Keratinocyte (primary cell): ENCODE results near the gene TMEM52. TPM values are rescaled to one million over a fixed set of nuclear protein-coding genes. Genes with fewer than 3 reads are reported as not detected.

ENCODE experiments used
- DNase-seq: peaks from one replicate; pipeline ENCODE4 v3.0.0-alpha.2; 2011; ENCODE audit warnings: low read depth, missing footprints, low spot score
- FAIRE-seq: peaks from 2 replicates; lab custom pipeline; 2011; peaks lifted over from hg19 to GRCh38; lab: Jason Lieb, UNC
- H2AFZ ChIP-seq: 2 replicates; pipeline ENCODE4 v1.6.0; 2012; ENCODE audit warnings: low read length, control low read depth, inconsistent platforms; ENCODE audit not compliant: control insufficient read depth
- H3K27ac ChIP-seq: 2 replicates; pipeline ENCODE4 v1.5.1; 2011; ENCODE audit warnings: low read length; ENCODE audit not compliant: control insufficient read depth, insufficient read depth
- H3K27me3 ChIP-seq: 3 replicates; pipeline ENCODE4 v1.6.0; 2011; ENCODE audit warnings: low read length; ENCODE audit not compliant: control insufficient read depth, insufficient read depth; ENCODE audit errors: extremely low read depth
- H3K36me3 ChIP-seq, 2 experiments: 2 replicates in 1 of 2; 3 replicates in 1 of 2; pipeline ENCODE4 v1.5.1; 2011; ENCODE audit warnings: low read length in 2 of 2, mild to moderate bottlenecking in 1 of 2; ENCODE audit not compliant: control insufficient read depth in 2 of 2, insufficient read depth in 2 of 2; ENCODE audit errors: extremely low read depth in 1 of 2
- H3K4me1 ChIP-seq: 3 replicates; pipeline ENCODE4 v1.5.1; 2011; ENCODE audit warnings: low read length; ENCODE audit not compliant: control insufficient read depth, insufficient read depth; ENCODE audit errors: extremely low read depth
- H3K4me2 ChIP-seq: 3 replicates; pipeline ENCODE4 v1.6.0; 2011; ENCODE audit warnings: low read depth, low read length; ENCODE audit not compliant: control insufficient read depth, insufficient read depth; ENCODE audit errors: extremely low read depth
- H3K4me3 ChIP-seq, 3 experiments: fragments of 200-600 bp in 1 of 3; sonication (generic) in 1 of 3; 2 replicates in 2 of 3; 3 replicates in 1 of 3; pipeline ENCODE4 v1.5.1; 2011 to 2016; ENCODE audit warnings: low read length in 3 of 3, mild to moderate bottlenecking in 3 of 3, control low read depth in 2 of 3, inconsistent platforms in 1 of 3, low read depth in 1 of 3, mixed read lengths in 1 of 3, mixed run types in 1 of 3, moderate library complexity in 1 of 3; ENCODE audit not compliant: control insufficient read depth in 2 of 3, insufficient read depth in 2 of 3; ENCODE audit errors: extremely low read depth in 1 of 3
- H3K79me2 ChIP-seq: 2 replicates; pipeline ENCODE4 v1.6.0; 2012; ENCODE audit warnings: low read length; ENCODE audit not compliant: control insufficient read depth, insufficient read depth
- H3K9ac ChIP-seq: 3 replicates; pipeline ENCODE4 v1.6.0; 2011; ENCODE audit warnings: low read length; ENCODE audit not compliant: control insufficient read depth, insufficient read depth; ENCODE audit errors: extremely low read depth
- H3K9me1 ChIP-seq: 3 replicates; pipeline ENCODE4 v1.6.0; 2011; ENCODE audit warnings: low read length; ENCODE audit not compliant: control insufficient read depth, insufficient read depth; ENCODE audit errors: extremely low read depth
- H3K9me3 ChIP-seq: 2 replicates; pipeline ENCODE4 v1.5.1; 2012; ENCODE audit warnings: low read depth, low read length; ENCODE audit not compliant: control insufficient read depth
- H4K20me1 ChIP-seq: 3 replicates; pipeline ENCODE4 v1.6.0; 2011; ENCODE audit warnings: low read length; ENCODE audit not compliant: control insufficient read depth, insufficient read depth; ENCODE audit errors: extremely low read depth
- EZH2 ChIP-seq: IDR thresholded peaks from one replicate; pipeline ENCODE4 v1.6.1; 2012; ENCODE audit warnings: inconsistent platforms, mild to moderate bottlenecking, low read length, moderate library complexity
- dilution Hi-C: fragments of 300-500 bp; cut with MboI; formaldehyde crosslinking; loops from one replicate; pipeline ENCODE4 v1.7.0; 2020; ENCODE audit warnings: low sequenced_read_pairs; ENCODE audit not compliant: extremely low pct_ligation_motif_present
- polyA plus RNA-seq, 5 experiments: library from polyadenylated mRNA; depleted of rRNA in 3 of 5; stranded (reverse) in 3 of 5; stranded (forward) in 1 of 5; unstranded in 1 of 5; fragments of >200 nt; gene quantifications; 1 replicate in 1 of 5; 2 replicates in 3 of 5; 3 replicates in 1 of 5; pipeline versions ENCODE4 v1.2.1 to v1.2.3, GENCODE V29; 2011 to 2012; ENCODE audit warnings: missing spikeins in 2 of 5, low read depth in 1 of 5, low replicate concordance in 1 of 5
- TF ChIP-seq, protein P1 (sequence below), 3 experiments: IDR thresholded peaks in 1 of 3; conservative IDR thresholded peaks in 1 of 3; optimal IDR thresholded peaks in 1 of 3; 2 replicates in 2 of 3; 3 replicates in 1 of 3; pipeline versions ENCODE3 to v1.5.1; 2011; ENCODE audit warnings: low read length in 3 of 3, mild to moderate bottlenecking in 3 of 3, moderate library complexity in 2 of 3, control low read depth in 1 of 3, inconsistent platforms in 1 of 3; ENCODE audit not compliant: insufficient read depth in 2 of 3; ENCODE audit errors: extremely low read depth in 1 of 3

The TMEM52 gene
- polyA plus RNA-seq, 1 donor (not counting 4 experiments of a cell fraction or from before 2014, with no cell fraction given), result 0.10 TPM

DNA sequence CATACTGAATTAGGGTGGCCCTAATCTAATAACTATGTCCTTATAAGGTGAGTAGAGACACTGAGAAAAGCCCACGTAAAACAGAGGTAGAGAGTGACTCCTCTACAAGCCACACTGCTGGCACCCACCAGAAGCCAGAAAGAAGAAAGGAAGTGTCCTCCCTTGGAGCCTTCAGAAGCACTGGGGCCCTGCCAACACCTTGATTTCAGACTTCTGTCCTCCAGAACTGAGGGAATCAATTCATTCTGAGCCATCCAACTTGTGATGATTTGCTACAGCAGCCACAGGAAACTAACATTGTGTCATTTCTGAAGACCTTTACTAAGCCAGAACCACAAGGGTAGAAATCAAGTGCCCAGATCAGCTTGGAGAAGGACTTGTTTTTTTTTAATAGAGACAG is 43.1 kb downstream of the TMEM52 start:
- no peak overlapping the region for H3K27ac ChIP-seq
- H3K9ac ChIP-seq, result no peak overlapping the region
- peaks cover 99% of the 10 kb centered on the region for H3K79me2 ChIP-seq
- peaks cover 85% of the 10 kb centered on the region for H4K20me1 ChIP-seq
- dilution Hi-C loops, result no loop called here
- no peaks in the 10 kb centered on the region for H3K9me3 ChIP-seq
- H3K27me3 ChIP-seq, result no peaks in the 10 kb centered on the region
- TF ChIP-seq, protein P1, sequence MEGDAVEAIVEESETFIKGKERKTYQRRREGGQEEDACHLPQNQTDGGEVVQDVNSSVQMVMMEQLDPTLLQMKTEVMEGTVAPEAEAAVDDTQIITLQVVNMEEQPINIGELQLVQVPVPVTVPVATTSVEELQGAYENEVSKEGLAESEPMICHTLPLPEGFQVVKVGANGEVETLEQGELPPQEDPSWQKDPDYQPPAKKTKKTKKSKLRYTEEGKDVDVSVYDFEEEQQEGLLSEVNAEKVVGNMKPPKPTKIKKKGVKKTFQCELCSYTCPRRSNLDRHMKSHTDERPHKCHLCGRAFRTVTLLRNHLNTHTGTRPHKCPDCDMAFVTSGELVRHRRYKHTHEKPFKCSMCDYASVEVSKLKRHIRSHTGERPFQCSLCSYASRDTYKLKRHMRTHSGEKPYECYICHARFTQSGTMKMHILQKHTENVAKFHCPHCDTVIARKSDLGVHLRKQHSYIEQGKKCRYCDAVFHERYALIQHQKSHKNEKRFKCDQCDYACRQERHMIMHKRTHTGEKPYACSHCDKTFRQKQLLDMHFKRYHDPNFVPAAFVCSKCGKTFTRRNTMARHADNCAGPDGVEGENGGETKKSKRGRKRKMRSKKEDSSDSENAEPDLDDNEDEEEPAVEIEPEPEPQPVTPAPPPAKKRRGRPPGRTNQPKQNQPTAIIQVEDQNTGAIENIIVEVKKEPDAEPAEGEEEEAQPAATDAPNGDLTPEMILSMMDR (optimal IDR thresholded peaks at IDR 0.05 in 1 of 3, IDR thresholded peaks at IDR 0.05 in 1 of 3, conservative IDR thresholded peaks at IDR 0.05 in 1 of 3; ENCODE audit: extremely low read depth in 1 of 3, insufficient read depth in 2 of 3, low read length in 3 of 3), result no peak
- no peak for TF ChIP-seq EZH2
- H3K36me3 ChIP-seq, result peaks cover 26 to 37% of the 10 kb centered on the region in 2 experiments
- FAIRE-seq (no peak), DNase-seq (no peak)
- peaks cover 3% of the 10 kb centered on the region for H3K9me1 ChIP-seq
- no peak overlapping the region for H3K4me3 ChIP-seq
- no peak overlapping the region for H3K4me2 ChIP-seq
- no peaks in the 10 kb centered on the region for H3K4me1 ChIP-seq
- H2AFZ ChIP-seq, result no peak overlapping the region

DNA sequence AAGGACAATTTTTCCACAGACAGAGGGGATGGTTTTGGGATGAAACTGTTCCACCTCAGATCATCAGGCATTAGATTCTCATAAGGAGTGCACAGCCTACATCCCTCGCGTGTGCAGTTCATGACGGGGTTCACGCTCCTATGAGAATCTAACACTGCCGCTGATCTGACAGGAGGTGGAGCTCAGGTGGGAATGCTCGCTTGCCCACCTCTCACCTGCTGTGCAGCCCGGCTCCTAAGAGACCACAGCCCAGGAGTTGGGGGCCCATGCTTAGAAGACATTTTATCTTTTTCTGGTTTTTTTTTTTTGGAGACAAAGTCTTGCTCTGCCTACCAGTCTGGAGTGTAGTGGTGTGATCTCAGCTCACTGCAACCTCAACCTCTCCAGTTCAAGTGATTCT is 44.2 kb downstream of the TMEM52 start:
- Histone ChIP-seq H3K9me3 (no peaks in the 10 kb centered on the region), H3K4me1 (no peaks in the 10 kb centered on the region), H3K79me2 (peaks cover 99% of the 10 kb centered on the region), H4K20me1 (peaks cover 83% of the 10 kb centered on the region), H3K36me3 (peaks cover 25 to 33% of the 10 kb centered on the region in 2 experiments), H3K4me3 (no peak overlapping the region), H3K9ac (no peak overlapping the region), H2AFZ (no peak overlapping the region), H3K27ac (no peak overlapping the region), H3K9me1 (peaks cover 3% of the 10 kb centered on the region), H3K27me3 (no peaks in the 10 kb centered on the region), H3K4me2 (no peak overlapping the region)
- DNase-seq, result no peak
- no peak for FAIRE-seq
- dilution Hi-C loops, result no loop called here
- TF ChIP-seq EZH2, result no peak
- TF ChIP-seq, protein P1 (optimal IDR thresholded peaks at IDR 0.05 in 1 of 3, IDR thresholded peaks at IDR 0.05 in 1 of 3, conservative IDR thresholded peaks at IDR 0.05 in 1 of 3; ENCODE audit: extremely low read depth in 1 of 3, insufficient read depth in 2 of 3, low read length in 3 of 3), result no peak
